Posterior cingulate gyrus (tissue), 11 donors: Measurements from ENCODE around the gene TFRC.
"Not testable (repeated sequence)": the region's sequence is repeated elsewhere in the genome, so short reads cannot be mapped to it uniquely, and the experiment has no call there.

Experiments
- DNase-seq, 10 donors: peaks; one replicate each; pipeline versions ENCODE4 v3.0.0 to v3.0.0-alpha.2; 2020 to 2021; ENCODE audit warnings: mixed read lengths in 3 of 10
- intact Hi-C: fragments of 100-400 bp; cut with DNase I; formaldehyde crosslinking; loops from one replicate; pipeline ENCODE4 v1.15.1; 2023

Gene TFRC

GRCh38 chr3:196051282-196052076 lies 30.4 kb downstream of the TFRC start:
- intact Hi-C loops = no loop called here
- no peak for DNase-seq

GRCh38 chr3:196050597-196050996 lies 31.3 kb downstream of the TFRC start:
- DNase-seq = no peak
- intact Hi-C loops = no loop called here

GRCh38 chr3:196049653-196050052 lies 32.2 kb downstream of the TFRC start:
- intact Hi-C loops = no loop called here
- no peak for DNase-seq

DNA sequence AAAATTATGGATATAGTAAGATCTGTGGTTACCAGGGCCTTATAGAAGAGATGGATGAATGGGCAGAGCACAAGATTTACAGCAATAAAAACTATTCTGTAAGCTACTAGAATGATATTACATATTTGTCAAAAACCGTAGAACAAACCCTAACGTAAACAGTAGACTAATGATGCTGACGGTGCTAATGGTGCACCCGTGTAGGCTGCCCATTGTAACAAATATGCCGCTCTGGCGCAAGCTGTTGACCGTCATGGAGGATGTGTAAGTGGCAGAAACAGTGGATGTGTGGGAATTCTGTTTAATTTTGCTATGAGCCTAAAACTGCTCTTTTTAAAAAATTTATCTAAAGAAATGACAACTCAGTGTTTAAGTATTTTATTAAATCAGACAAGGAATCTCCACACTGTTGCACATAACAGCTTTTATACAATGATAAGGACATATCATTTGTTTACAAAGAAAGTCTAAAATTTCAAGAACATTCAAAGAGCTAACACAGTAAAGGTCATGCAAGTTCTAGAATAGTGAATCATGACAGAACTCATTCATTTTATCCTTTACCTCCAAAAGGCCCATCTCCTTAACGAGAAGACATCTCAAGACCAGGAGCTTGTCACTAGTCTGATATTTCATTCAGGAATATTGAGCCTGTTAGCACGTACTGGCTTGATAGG lies 32.8 kb downstream of the TFRC start:
- DNase-seq = no peak
- intact Hi-C loops = no loop called here

GRCh38 chr3:196047391-196048030 lies 34.4 kb downstream of the TFRC start:
- intact Hi-C loops = no loop called here
- no peak for DNase-seq

GRCh38 chr3:196044513-196044912 lies 37.4 kb downstream of the TFRC start:
- intact Hi-C loops = no loop called here

GRCh38 chr3:196042673-196043072 lies 39.2 kb downstream of the TFRC start:
- DNase-seq = no peak
- intact Hi-C loops = no loop called here

More at GRCh38 chr3:196044513-196044912, 37.4 kb downstream of the TFRC start:
- no peak for DNase-seq

DNA sequence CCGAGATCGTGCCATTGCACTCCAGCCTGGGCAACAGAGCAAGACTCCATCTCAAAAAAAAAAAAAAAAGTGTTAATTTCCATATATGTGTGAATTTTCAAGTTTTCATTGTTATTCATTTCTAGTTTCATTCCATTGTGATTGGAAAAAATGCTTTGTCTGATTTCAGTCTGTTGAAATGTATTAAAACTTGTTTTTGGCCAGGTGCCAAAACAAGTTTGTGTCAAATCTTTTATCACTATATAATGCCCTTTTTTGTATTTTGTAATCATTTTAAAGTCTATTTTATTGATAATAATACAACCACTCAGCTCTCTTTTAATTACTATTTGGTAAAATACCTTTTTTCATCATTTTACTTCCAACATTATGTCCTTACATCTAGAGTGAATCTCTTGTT lies 42.5 kb downstream of the TFRC start:
- intact Hi-C loops = no loop called here
- DNase-seq = no peak

- DNase-seq = not testable (repeated sequence)
Observed at GRCh38 chr3:196026059-196026458, 55.8 kb downstream of the TFRC start.

DNA sequence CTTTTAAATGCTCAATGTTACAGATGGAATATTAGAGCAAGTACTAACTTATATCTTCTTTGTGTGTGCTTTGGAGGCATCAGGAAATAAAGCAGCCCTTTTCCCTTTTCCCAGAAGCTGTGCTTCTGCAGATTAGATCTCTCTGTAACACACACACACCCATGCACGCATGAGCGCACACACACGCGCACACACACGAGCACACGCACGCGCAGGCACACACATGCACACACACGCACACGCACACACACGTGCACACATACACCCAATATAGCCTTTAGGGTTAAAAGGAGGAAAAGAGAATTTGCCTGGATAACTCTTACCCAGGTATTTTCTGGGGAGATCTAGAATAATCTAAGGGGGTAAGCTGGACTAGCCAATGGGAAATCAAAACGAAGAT lies 56.9 kb downstream of the TFRC start:
- intact Hi-C loops = no loop called here
- DNase-seq = no peak

More at GRCh38 chr3:196026059-196026458, 55.8 kb downstream of the TFRC start:
- intact Hi-C loops = not testable (repeated sequence)

- no peak for DNase-seq
- intact Hi-C loops = no loop called here
Observed at GRCh38 chr3:196023947-196024346, 57.9 kb downstream of the TFRC start.

- intact Hi-C loops, DNase-seq: not testable (repeated sequence)
Observed at GRCh38 chr3:196022499-196022878, 59.4 kb downstream of the TFRC start.

GRCh38 chr3:196020373-196020772 lies 61.5 kb downstream of the TFRC start:
- DNase-seq = no peak
- intact Hi-C loops = no loop called here

GRCh38 chr3:196019576-196019975 lies 62.3 kb downstream of the TFRC start:
- DNase-seq = not testable (repeated sequence)

GRCh38 chr3:196018159-196018558 lies 63.7 kb downstream of the TFRC start:
- intact Hi-C loops, DNase-seq: not testable (repeated sequence)

More at GRCh38 chr3:196019576-196019975, 62.3 kb downstream of the TFRC start:
- intact Hi-C loops = not testable (repeated sequence)

DNA sequence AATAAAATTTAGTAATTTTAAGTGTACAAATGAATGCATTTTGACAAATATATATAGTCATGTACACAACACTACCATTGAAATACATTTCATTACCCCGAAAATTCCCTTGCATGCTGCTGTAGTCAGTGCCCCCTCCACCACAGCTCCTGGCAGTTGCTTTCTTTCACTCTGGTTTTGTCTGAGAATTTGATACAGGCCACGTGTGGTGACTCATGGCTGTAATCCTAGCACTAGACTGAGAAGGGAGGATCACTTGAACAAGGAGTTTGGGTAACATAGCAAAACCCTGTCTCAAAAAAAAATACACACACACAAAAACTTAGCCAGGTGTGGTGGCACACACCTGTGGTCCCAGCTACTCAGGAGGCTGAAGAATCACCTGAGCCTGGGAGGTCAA lies 65.4 kb downstream of the TFRC start:
- intact Hi-C loops = no loop called here
- no peak for DNase-seq

GRCh38 chr3:196016059-196016458 lies 65.8 kb downstream of the TFRC start:
- intact Hi-C loops = no loop called here

DNA sequence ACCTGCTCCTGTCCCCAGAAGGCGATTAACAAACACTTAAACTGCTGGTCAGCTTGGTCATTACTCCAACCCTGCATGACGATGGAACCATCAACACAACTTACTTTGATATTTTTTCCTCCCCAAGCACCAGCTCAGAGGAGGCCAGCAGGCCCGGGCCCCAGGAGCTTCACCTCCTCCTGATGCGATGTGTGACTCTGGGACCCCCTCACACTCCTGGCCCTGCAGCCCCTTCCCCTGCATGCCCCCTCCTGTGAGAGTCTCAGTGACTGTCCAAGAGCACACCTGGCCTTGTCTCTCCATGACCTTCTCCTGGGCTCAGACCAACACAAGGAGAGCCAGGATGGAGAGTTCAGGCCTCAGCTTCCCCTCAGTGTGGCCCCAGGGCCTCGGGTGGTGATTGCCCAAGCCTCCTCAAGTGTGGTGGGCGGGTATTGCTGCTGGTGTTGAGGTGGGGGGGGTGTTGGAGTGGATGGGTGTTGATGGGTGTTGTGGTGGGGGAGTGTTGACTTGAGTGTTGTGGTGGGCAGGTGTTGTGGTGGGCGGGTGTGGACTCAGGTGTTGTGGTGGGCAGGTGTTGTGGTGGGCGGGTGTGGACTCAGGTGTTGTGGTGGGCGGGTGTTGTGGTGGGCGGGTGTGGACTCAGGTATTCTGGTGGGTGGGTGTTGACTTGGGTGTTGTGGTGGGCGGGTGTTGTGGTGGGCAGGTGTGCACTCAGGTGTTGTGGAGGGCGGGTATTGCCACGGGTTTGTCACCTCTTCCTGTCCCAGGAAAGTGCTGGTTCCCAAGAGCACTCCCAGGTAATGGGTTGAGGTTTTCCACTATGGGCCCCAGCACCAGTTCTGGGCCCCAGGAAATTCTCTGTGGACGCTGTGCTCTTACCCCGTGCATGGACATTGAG lies 68.1 kb downstream of the TFRC start:
- no peak for DNase-seq
- intact Hi-C loops = no loop called here

More at GRCh38 chr3:196016059-196016458, 65.8 kb downstream of the TFRC start:
- no peak for DNase-seq

- intact Hi-C loops = no loop called here
- no peak for DNase-seq
Observed at GRCh38 chr3:196012941-196013476, 68.9 kb downstream of the TFRC start.

DNA sequence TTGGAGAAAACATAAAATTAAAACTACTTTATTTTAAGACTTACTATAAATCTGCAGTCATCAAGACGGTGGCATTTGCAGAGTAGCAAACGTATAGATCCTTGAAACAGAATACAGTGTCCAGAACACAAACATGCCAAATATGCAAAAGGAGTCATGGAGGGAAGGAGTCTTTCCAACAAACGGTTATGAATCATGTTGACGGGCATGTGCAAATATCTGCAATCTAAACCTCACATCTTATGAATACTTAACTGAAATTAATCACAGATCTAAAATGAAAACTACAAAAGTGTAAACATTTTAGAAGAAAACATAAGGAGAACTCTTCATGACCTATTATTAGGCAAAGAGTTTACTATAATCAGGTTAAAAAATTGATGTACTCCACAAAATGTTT lies 69.4 kb downstream of the TFRC start:
- no peak for DNase-seq
- intact Hi-C loops = no loop called here
